OCI-LY1 (cell line): ENCODE results near the gene CAPRIN2.

Experiments
- H2AFZ ChIP-seq: fragments of 200-600 bp; sonication (generic), shearing (Covaris generic); 2 replicates; pipeline ENCODE4 v1.6.0; 2014; ENCODE audit warnings: antibody characterized with exemption, mild to moderate bottlenecking, low read length
- H3F3A ChIP-seq: fragments of 200-600 bp; sonication (generic), shearing (Covaris generic); 2 replicates; pipeline ENCODE4 v1.6.0; 2014; ENCODE audit warnings: mild to moderate bottlenecking, antibody characterized with exemption, low read length, moderate library complexity; ENCODE audit not compliant: insufficient read depth
- H3K27ac ChIP-seq: fragments of 200-600 bp; sonication (generic); 2 replicates; pipeline ENCODE4 v1.5.1; 2014; ENCODE audit warnings: low read length, mixed run types, mild to moderate bottlenecking, low read depth; ENCODE audit not compliant: poor library complexity, severe bottlenecking
- H3K27me3 ChIP-seq: fragments of 200-600 bp; sonication (generic); 2 replicates; pipeline ENCODE4 v1.6.0; 2014; ENCODE audit warnings: antibody characterized with exemption, mild to moderate bottlenecking, low read length, moderate library complexity; ENCODE audit not compliant: insufficient read depth
- H3K36me3 ChIP-seq: fragments of 200-600 bp; sonication (generic); 2 replicates; pipeline ENCODE4 v1.6.1; 2014; ENCODE audit warnings: mild to moderate bottlenecking, antibody characterized with exemption, low read length, moderate library complexity, mixed read lengths; ENCODE audit not compliant: insufficient read depth
- H3K4me1 ChIP-seq: fragments of 200-600 bp; sonication (generic); 2 replicates; pipeline ENCODE4 v1.5.1; 2014; ENCODE audit warnings: mild to moderate bottlenecking, low read length, moderate library complexity; ENCODE audit not compliant: insufficient read depth, severe bottlenecking
- H3K4me2 ChIP-seq: fragments of 200-600 bp; sonication (generic), shearing (Covaris generic); 2 replicates; pipeline ENCODE4 v1.6.1; 2014; ENCODE audit warnings: low read length
- H3K4me3 ChIP-seq: fragments of 200-600 bp; sonication (generic); 2 replicates; pipeline ENCODE4 v1.5.1; 2014; ENCODE audit warnings: low read length, low read depth, mild to moderate bottlenecking, mixed read lengths; ENCODE audit not compliant: poor library complexity, severe bottlenecking
- H3K79me2 ChIP-seq: fragments of 200-600 bp; shearing (Covaris generic); 2 replicates; pipeline ENCODE4 v1.6.1; 2016; ENCODE audit warnings: mixed run types, low read length, mixed read lengths; ENCODE audit not compliant: insufficient read depth
- H3K9ac ChIP-seq: fragments of 200-600 bp; sonication (generic), shearing (Covaris generic); 2 replicates; pipeline ENCODE4 v1.6.1; 2014; ENCODE audit warnings: mild to moderate bottlenecking, low read length, mixed read lengths
- H3K9me2 ChIP-seq: fragments of 200-600 bp; sonication (generic), shearing (Covaris generic); 2 replicates; pipeline ENCODE4 v1.6.1; 2014; ENCODE audit warnings: low read depth, mild to moderate bottlenecking, low read length, mixed read lengths
- H3K9me3 ChIP-seq: fragments of 200-600 bp; shearing (Covaris generic); 2 replicates; pipeline ENCODE4 v1.6.1; 2014; ENCODE audit warnings: low read length, mixed read lengths
- H4K20me1 ChIP-seq: fragments of 200-600 bp; sonication (generic), shearing (Covaris generic); 2 replicates; pipeline ENCODE4 v1.6.0; 2016; ENCODE audit warnings: mild to moderate bottlenecking, low read length; ENCODE audit not compliant: insufficient read depth
- CTCF ChIP-seq: fragments of 200-600 bp; sonication (generic), shearing (Covaris generic); IDR thresholded peaks from 2 replicates; pipeline ENCODE4 v1.5.1; 2017; ENCODE audit warnings: mild to moderate bottlenecking, antibody characterized with exemption, low read length, moderate library complexity, mixed read lengths
- EZH2 ChIP-seq: fragments of 200-600 bp; sonication (generic), shearing (Covaris generic); IDR thresholded peaks from 2 replicates; pipeline ENCODE4 v1.8.0; 2017; ENCODE audit warnings: borderline replicate concordance, mixed run types, mild to moderate bottlenecking, antibody characterized with exemption, low read length, moderate library complexity, mixed read lengths

Gene CAPRIN2

DNA sequence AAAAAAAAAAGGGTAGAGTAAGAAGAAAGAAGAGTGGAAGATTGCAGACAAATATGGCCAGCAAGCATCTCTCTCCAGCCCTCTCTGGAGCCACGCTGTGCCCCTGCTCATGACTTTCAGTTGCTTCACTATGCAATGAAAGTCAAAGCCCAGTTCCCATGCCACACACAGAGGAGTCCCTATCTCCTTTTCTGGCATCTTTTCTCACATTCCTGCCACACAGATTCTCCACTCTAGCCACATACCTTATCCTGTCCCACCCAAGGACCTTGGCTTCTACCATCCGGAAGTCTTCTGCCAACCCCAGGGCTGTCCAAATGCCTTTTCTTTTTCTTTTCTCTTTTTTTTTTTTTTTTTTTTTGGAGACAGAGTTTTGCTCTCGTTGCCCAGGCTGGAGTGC is 39.3 kb upstream of the CAPRIN2 start:
- no peaks in the 10 kb centered on the region for H4K20me1 ChIP-seq

DNA sequence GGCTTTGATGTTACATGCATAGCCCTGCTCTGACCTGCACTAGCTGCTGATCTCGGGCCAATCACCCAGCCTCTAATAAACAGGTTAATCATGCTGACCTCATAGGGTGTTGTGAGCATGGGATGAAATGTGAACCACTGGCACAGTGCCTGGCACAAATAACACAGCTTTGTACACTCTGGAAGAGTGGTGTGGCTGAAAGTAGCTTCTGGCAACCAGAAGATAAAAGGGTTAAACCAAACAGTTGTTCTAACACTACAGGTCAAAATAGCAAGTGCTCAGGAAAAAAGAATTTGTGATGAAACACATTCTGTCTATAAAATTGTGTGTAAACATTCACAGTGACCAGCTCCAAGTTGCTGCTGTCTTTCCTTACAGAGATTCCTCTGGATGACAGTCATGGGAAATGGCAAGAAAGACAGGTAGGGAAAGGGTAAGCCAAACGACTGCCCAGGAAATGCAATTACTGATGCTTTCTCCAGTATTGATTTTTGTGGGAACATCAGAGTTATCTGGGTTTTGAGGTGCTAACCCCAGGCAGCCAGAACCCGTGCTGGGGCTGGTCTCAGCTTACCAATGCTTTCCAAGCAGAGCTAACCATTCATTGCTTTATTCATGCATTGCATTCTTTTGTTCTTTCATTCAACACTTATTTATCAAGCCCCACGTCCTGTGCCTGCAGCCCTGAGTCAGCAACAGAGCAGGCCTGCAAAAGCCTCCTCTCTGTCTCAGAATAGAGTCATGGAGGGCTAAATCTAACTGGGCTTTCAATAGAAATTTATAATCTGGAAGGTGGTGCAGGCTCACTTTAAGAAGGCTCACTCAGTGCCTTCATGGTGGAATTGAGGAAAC is 38.1 kb upstream of the CAPRIN2 start:
- Histone ChIP-seq H3K9me2 (no peaks in the 10 kb centered on the region), H3K9ac (no peak overlapping the region), H3K4me1 (no peaks in the 10 kb centered on the region), H2AFZ (no peak overlapping the region), H3F3A (no peaks in the 10 kb centered on the region), H3K9me3 (no peaks in the 10 kb centered on the region), H4K20me1 (no peaks in the 10 kb centered on the region), H3K4me3 (no peak overlapping the region), H3K27ac (no peak overlapping the region), H3K27me3 (peaks cover 5% of the 10 kb centered on the region; the same call in 1 of the 2 replicates), H3K4me2 (no peak overlapping the region), H3K79me2 (no peaks in the 10 kb centered on the region), H3K36me3 (no peaks in the 10 kb centered on the region)
- TF ChIP-seq CTCF, result no peak

More for the DNA sequence above, 39.3 kb upstream of the CAPRIN2 start:
- Histone ChIP-seq H3K79me2 (no peaks in the 10 kb centered on the region), H3K4me3 (no peak overlapping the region), H3K27me3 (peaks cover 5% of the 10 kb centered on the region; the same call in 1 of the 2 replicates), H3K9ac (no peak overlapping the region), H3K9me3 (no peaks in the 10 kb centered on the region), H3K4me2 (no peak overlapping the region), H3K9me2 (no peaks in the 10 kb centered on the region), H3K27ac (no peak overlapping the region), H3K36me3 (no peaks in the 10 kb centered on the region), H3F3A (no peaks in the 10 kb centered on the region), H3K4me1 (no peaks in the 10 kb centered on the region), H2AFZ (no peak overlapping the region)
- TF ChIP-seq CTCF (no peak), EZH2 (no peak)

- Histone ChIP-seq H4K20me1 (no peaks in the 10 kb centered on the region), H3K9me2 (no peaks in the 10 kb centered on the region), H3K4me1 (no peaks in the 10 kb centered on the region), H3K9ac (no peak overlapping the region), H3K27ac (no peak overlapping the region), H3K4me3 (no peak overlapping the region), H3K79me2 (no peaks in the 10 kb centered on the region), H3K9me3 (no peaks in the 10 kb centered on the region), H2AFZ (no peak overlapping the region), H3K36me3 (no peaks in the 10 kb centered on the region), H3F3A (no peaks in the 10 kb centered on the region), H3K27me3 (peaks cover 5% of the 10 kb centered on the region; the same call in 1 of the 2 replicates), H3K4me2 (no peak overlapping the region)
- TF ChIP-seq EZH2 (no peak), CTCF (no peak)
Measured at GRCh38 chr12:30792085-30792484, 37.3 kb upstream of the CAPRIN2 start.
